MM.1S (cell line): ENCODE data around the gene TBXT.

Experiments used
- EZH2phosphoT487 ChIP-seq: fragments of 300-600 bp; sonication (generic); IDR thresholded peaks from 2 replicates; pipeline ENCODE4 v1.6.1; 2018; ENCODE audit warnings: antibody characterized with exemption, low read length
- TF ChIP-seq, protein P1 (sequence below): fragments of 300-600 bp; sonication (generic); IDR thresholded peaks from 2 replicates; pipeline ENCODE4 v1.5.1; 2016; ENCODE audit warnings: antibody characterized with exemption, low read length, mixed read lengths

DNA sequence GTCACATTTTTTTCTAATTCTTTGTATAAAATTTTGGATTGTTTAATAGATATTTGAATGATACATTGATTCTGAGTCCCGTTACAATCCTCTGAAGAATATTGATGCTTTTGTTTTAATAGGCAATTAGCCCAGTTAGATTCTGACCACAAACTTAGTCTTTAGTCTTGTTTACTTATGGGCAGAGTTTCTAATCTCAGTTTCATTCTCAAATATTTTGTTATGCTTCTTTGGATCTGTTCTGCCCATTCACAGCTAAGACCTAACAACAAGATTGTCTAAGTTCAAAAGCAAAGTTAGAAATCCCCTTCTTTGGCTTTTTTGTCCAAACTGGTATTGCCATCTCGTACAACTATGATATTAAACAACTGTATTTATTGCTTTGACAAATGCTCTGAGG, 58.0 kb downstream of the TBXT start:
- TF ChIP-seq, protein P1, sequence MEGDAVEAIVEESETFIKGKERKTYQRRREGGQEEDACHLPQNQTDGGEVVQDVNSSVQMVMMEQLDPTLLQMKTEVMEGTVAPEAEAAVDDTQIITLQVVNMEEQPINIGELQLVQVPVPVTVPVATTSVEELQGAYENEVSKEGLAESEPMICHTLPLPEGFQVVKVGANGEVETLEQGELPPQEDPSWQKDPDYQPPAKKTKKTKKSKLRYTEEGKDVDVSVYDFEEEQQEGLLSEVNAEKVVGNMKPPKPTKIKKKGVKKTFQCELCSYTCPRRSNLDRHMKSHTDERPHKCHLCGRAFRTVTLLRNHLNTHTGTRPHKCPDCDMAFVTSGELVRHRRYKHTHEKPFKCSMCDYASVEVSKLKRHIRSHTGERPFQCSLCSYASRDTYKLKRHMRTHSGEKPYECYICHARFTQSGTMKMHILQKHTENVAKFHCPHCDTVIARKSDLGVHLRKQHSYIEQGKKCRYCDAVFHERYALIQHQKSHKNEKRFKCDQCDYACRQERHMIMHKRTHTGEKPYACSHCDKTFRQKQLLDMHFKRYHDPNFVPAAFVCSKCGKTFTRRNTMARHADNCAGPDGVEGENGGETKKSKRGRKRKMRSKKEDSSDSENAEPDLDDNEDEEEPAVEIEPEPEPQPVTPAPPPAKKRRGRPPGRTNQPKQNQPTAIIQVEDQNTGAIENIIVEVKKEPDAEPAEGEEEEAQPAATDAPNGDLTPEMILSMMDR, result no peak
- no peak for TF ChIP-seq EZH2phosphoT487
